ENCODE measurements around the gene USP8. TPM values are rescaled to one million over a fixed set of nuclear protein-coding genes. Genes with fewer than 3 reads are reported as not detected.
A peak's percentile ranks its signal among the peaks of the same experiment; 100 is the strongest.
"Not testable (repeated sequence)": the region's sequence is repeated elsewhere in the genome, so short reads cannot be mapped to it uniquely, and the experiment has no call there.

Gene USP8
- polyA plus RNA-seq, 1 donor from 2014 or later: 60.9 TPM

- Mint-ChIP-seq H3K9me3 (no peaks in the 10 kb centered on the region), H3K4me1 (peaks cover 5 to 19% (median 15%) of the 10 kb centered on the region in 3 donors)
Observed at GRCh38 chr15:50487287-50487686, 63.1 kb downstream of the USP8 start.

GRCh38 chr15:50493625-50494024 is 69.4 kb downstream of the USP8 start:
- Mint-ChIP-seq H3K4me3 (no peak overlapping the region), H3K27ac (peak overlapping the region in 1 of 3 donors; percentile 76), H3K4me1 (no peaks in the 10 kb centered on the region), H3K27me3 (no peaks in the 10 kb centered on the region), H3K36me3 (peaks cover 6% of the 10 kb centered on the region), H3K9me3 (no peaks in the 10 kb centered on the region)

More at GRCh38 chr15:50487287-50487686, 63.1 kb downstream of the USP8 start:
- Mint-ChIP-seq H3K27ac (no peak overlapping the region), H3K27me3 (no peaks in the 10 kb centered on the region), H3K4me3 (no peak overlapping the region), H3K36me3 (peaks cover 13% of the 10 kb centered on the region)

DNA sequence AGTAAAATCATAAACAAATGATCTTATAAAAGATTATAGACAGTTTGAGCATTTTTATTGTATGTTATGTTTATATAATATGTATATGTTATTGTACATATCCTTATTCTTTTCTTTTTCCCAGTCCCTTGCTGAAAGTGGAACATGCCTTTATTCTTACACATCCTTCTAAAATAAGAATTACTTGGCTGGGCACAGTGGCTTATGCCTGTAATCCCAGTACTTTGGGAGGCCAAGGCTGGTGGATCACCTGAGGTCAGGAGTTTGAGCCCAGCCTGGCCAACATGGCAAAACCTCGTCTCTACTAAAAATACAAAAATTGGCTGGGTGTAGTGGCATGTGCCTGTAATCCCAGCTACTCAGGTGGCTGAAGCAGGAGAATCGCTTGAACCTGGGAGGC is 70.3 kb downstream of the USP8 start:
- not testable (repeated sequence) for H3K4me3 Mint-ChIP-seq, H3K27ac Mint-ChIP-seq, H3K27me3 Mint-ChIP-seq, H3K36me3 Mint-ChIP-seq, H3K9me3 Mint-ChIP-seq, H3K4me1 Mint-ChIP-seq

DNA sequence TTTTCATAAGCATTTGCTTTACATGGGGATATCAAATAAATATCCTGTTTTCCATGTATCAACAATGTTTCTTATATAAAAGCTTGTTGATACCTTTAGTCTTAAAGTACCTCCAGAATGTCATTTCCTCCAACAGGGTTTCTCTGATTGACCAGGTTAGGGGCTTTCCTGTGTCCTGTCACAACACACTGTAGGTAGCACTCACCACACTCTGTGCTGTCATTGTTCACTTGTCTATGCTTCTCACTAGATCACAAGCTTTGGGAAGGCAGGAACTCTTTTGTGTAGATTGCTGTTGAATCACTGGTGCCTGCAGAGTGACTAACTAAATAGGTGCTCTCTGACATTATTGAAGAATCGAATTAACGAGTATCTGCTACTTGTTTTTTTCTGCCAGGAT is 72.5 kb downstream of the USP8 start:
- Mint-ChIP-seq H3K27me3 (no peaks in the 10 kb centered on the region), H3K9me3 (no peaks in the 10 kb centered on the region), H3K27ac (no peak overlapping the region), H3K36me3 (peaks cover 8% of the 10 kb centered on the region), H3K4me3 (no peak overlapping the region), H3K4me1 (peaks cover 0 to 4% (median 0%) of the 10 kb centered on the region in 3 donors)

DNA sequence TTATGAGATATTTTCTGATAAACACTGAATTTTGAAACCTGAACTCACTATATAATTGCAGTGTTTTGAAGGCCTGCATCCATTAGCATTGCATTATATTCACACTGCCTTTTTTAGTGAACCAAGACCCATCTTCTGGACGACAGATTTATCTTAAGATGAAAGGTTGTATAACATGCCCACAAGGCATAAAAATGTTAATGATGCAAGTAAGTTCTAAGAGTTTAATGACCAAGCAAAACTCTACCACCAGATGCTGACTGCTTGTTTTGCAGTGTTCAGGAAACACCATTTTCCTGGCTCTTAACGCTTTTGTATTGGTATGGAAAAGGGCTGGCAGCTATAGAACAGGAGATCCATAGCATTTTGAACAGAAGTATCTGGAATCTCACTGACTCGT is 76.1 kb downstream of the USP8 start:
- Mint-ChIP-seq H3K9me3 (no peaks in the 10 kb centered on the region), H3K27me3 (no peaks in the 10 kb centered on the region), H3K36me3 (peaks cover 6% of the 10 kb centered on the region), H3K27ac (no peak overlapping the region), H3K4me3 (no peak overlapping the region), H3K4me1 (peaks cover 0 to 4% (median 0%) of the 10 kb centered on the region in 3 donors)

DNA sequence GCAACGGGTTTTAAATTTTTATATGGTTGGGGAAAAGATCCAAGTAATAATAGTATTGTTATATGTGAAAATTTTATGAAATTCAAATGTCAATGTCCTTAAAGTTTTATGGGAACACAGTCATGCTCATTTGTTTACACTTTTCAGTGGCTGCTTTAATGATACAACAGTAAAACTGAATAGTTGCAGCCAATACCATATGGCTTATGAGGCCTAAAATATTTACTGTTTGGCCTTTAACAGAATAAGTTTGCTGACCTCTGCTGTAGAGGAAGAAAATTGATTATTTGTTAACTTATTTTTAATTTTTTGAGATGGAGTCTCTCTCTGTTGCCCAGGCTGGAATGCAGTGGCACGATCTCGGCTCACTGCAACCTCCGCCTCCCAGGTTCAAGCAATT is 77.6 kb downstream of the USP8 start:
- H3K36me3 Mint-ChIP-seq: peaks cover 6% of the 10 kb centered on the region
- H3K4me3 Mint-ChIP-seq: no peak overlapping the region
- H3K27me3 Mint-ChIP-seq: no peaks in the 10 kb centered on the region
- peaks cover 0 to 4% (median 1%) of the 10 kb centered on the region in 3 donors for H3K4me1 Mint-ChIP-seq
- no peak overlapping the region for H3K27ac Mint-ChIP-seq
- H3K9me3 Mint-ChIP-seq: no peaks in the 10 kb centered on the region

DNA sequence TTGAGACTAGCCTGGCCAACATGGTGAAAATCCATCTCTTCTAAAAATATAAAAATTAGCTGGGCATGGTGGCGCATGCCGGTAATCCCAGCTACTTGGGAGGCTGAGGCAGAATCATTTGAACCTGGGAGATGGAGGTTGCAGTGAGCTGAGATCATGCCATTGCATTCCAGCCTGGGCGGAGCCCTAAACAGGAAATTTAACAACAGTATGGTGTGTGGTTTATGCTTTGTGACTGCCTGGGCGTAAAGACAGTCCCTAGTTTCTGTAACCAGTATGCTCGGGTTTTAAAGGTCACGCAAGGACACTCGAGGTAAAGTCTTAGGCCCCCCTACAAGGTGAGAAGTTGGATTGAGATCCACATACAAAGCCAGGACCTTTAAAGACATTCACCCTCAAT is 78.9 kb downstream of the USP8 start:
- Mint-ChIP-seq H3K36me3 (peaks cover 6% of the 10 kb centered on the region), H3K4me1 (peaks cover 0 to 4% (median 1%) of the 10 kb centered on the region in 3 donors), H3K9me3 (no peaks in the 10 kb centered on the region), H3K4me3 (no peak overlapping the region), H3K27me3 (no peaks in the 10 kb centered on the region), H3K27ac (no peak overlapping the region)

DNA sequence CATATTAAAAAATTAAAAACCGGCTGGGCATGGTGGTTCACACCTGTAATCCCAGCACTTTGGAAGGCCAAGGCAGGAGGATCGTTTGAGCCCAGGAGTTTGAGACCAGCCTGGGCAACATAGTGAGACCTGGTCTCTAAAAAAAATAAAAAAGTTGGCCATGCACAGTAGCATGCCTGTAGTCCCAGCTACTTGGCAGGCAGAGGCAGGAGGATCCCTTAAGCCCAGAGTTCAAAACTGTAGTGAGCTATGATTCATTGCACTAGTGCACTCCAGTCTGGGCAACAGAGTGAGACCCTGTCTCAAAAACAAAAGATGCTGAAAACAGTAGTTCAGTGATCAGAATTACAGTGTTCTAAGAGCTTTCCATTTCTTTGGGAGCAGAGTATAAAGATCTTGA is 81.5 kb downstream of the USP8 start:
- not testable (repeated sequence) for H3K27me3 Mint-ChIP-seq, H3K36me3 Mint-ChIP-seq, H3K4me3 Mint-ChIP-seq, H3K27ac Mint-ChIP-seq, H3K4me1 Mint-ChIP-seq, H3K9me3 Mint-ChIP-seq

DNA sequence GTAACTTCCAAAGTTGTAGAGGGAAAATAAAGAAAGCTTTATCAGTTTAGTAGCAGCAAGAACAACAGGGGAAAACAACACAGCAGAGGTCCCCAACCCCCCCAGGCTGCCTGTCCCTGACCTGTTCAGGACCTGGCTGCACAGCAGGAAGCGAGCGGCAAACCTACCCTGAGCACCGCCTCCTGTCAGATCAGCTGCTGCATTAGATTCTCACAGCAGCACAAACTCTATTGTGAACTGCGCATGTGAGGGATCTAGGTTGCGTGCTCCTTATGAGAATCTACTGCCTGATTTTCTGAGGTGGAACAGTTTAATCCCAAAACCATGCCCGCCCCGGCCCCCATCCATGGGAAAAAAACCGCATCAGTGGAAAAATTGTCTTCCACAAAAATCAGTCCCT is 81.9 kb downstream of the USP8 start:
- H3K27ac Mint-ChIP-seq: no peak overlapping the region
- H3K4me1 Mint-ChIP-seq: peaks cover 0 to 1% (median 0%) of the 10 kb centered on the region in 3 donors
- H3K36me3 Mint-ChIP-seq: peaks cover 9% of the 10 kb centered on the region
- no peaks in the 10 kb centered on the region for H3K9me3 Mint-ChIP-seq
- H3K27me3 Mint-ChIP-seq: no peaks in the 10 kb centered on the region
- H3K4me3 Mint-ChIP-seq: no peak overlapping the region

- Mint-ChIP-seq H3K36me3 (peaks cover 7% of the 10 kb centered on the region), H3K4me3 (no peak overlapping the region), H3K27ac (no peak overlapping the region), H3K4me1 (no peaks in the 10 kb centered on the region), H3K9me3 (peaks cover 0 to 1% (median 0%) of the 10 kb centered on the region in 3 donors), H3K27me3 (no peaks in the 10 kb centered on the region)
Observed at GRCh38 chr15:50513001-50513400, 88.8 kb downstream of the USP8 start.

GRCh38 chr15:50519740-50520425 is 95.7 kb downstream of the USP8 start:
- Mint-ChIP-seq H3K27ac (no peak overlapping the region), H3K9me3 (peaks cover under 1 to 4% (median 3%) of the 10 kb centered on the region in 3 donors), H3K4me1 (no peaks in the 10 kb centered on the region), H3K4me3 (no peak overlapping the region), H3K36me3 (peaks cover 4% of the 10 kb centered on the region), H3K27me3 (no peaks in the 10 kb centered on the region)

DNA sequence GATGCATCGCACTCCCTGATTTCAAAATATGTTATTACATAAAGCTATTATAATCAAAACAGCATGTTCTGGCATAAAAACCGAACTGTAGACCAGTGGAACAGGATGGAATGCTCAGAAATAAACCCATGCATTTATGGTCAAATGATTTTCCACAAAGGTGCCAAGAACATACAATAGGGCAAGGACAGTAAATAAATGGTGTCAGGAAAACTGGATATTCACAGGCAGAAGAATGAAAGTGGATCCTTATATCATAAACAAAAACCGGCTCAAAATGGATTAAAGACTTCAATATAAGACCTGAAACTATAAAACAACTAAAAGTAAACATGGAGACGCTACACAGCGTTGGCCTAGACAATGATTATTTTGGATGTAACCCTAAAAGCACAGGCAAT is 99.6 kb downstream of the USP8 start:
- no peak overlapping the region for H3K27ac Mint-ChIP-seq
- H3K4me3 Mint-ChIP-seq: no peak overlapping the region
- peaks cover 2 to 4% (median 3%) of the 10 kb centered on the region in 3 donors for H3K9me3 Mint-ChIP-seq
- H3K4me1 Mint-ChIP-seq: no peaks in the 10 kb centered on the region
- no peaks in the 10 kb centered on the region for H3K27me3 Mint-ChIP-seq
- H3K36me3 Mint-ChIP-seq: peaks cover 4% of the 10 kb centered on the region

GRCh38 chr15:50531163-50531562 is 107.0 kb downstream of the USP8 start:
- no peaks in the 10 kb centered on the region for H3K9me3 Mint-ChIP-seq
- H3K4me3 Mint-ChIP-seq: no peak overlapping the region
- H3K36me3 Mint-ChIP-seq: no peaks in the 10 kb centered on the region
- no peaks in the 10 kb centered on the region for H3K4me1 Mint-ChIP-seq
- H3K27me3 Mint-ChIP-seq: no peaks in the 10 kb centered on the region
- H3K27ac Mint-ChIP-seq: no peak overlapping the region

DNA sequence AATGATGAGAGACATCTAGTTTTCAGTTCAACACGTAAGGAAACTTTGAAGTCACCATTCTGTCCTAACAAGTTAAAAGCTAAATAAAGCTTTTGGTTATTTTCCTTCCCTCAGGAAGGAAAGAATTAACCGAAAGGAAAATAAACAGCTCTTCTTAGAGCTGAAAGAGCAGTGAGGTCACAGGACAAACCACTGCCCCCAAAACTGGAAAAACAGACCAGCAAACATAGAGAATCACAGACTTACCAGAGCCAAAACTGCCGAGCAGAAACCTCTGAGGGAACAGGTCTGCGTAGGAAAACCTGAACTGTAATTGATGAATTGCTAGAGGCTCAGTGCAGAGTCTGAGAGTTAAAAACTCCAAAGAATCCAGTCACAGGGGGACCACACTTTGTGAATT is 107.6 kb downstream of the USP8 start:
- no peaks in the 10 kb centered on the region for H3K9me3 Mint-ChIP-seq
- no peaks in the 10 kb centered on the region for H3K4me1 Mint-ChIP-seq
- H3K27ac Mint-ChIP-seq: no peak overlapping the region
- no peaks in the 10 kb centered on the region for H3K36me3 Mint-ChIP-seq
- no peaks in the 10 kb centered on the region for H3K27me3 Mint-ChIP-seq
- no peak overlapping the region for H3K4me3 Mint-ChIP-seq

- peaks cover 3% of the 10 kb centered on the region for H3K27me3 Mint-ChIP-seq
- no peak overlapping the region for H3K4me3 Mint-ChIP-seq
- H3K36me3 Mint-ChIP-seq: peaks cover 2% of the 10 kb centered on the region
- H3K9me3 Mint-ChIP-seq: no peaks in the 10 kb centered on the region
- no peak overlapping the region for H3K27ac Mint-ChIP-seq
- H3K4me1 Mint-ChIP-seq: no peaks in the 10 kb centered on the region
Observed at GRCh38 chr15:50542887-50543210, 118.6 kb downstream of the USP8 start.

GRCh38 chr15:50543556-50543955 is 119.4 kb downstream of the USP8 start:
- no peaks in the 10 kb centered on the region for H3K4me1 Mint-ChIP-seq
- H3K4me3 Mint-ChIP-seq: no peak overlapping the region
- H3K9me3 Mint-ChIP-seq: peaks cover 0 to 2% (median 0%) of the 10 kb centered on the region in 3 donors
- no peak overlapping the region for H3K27ac Mint-ChIP-seq
- no peaks in the 10 kb centered on the region for H3K36me3 Mint-ChIP-seq
- peaks cover 3% of the 10 kb centered on the region for H3K27me3 Mint-ChIP-seq

Data from IgD-negative memory B cell (primary cell).